H1 (cell line): ENCODE results near the gene FKRP. TPM values are rescaled to one million over a fixed set of nuclear protein-coding genes. Genes with fewer than 3 reads are reported as not detected.

Experiments
- GTF2F1 ChIP-seq: IDR thresholded peaks from 2 replicates; pipeline ENCODE4 v1.6.1; 2012; ENCODE audit warnings: low read depth, low read length, improper control_type of control experiment, borderline replicate concordance
- SP4 ChIP-seq: IDR thresholded peaks from 2 replicates; pipeline ENCODE4 v1.6.1; 2012; ENCODE audit warnings: low read length, inconsistent platforms
- polyA plus RNA-seq, 7 experiments: library from polyadenylated mRNA; depleted of rRNA in 3 of 7; stranded (reverse) in 5 of 7; unstranded in 2 of 7; fragments of >200 nt in 5 of 7; fragments of 200-250 nt in 2 of 7; gene quantifications; 1 replicate in 5 of 7; 2 replicates in 1 of 7; 4 replicates in 1 of 7; pipeline versions ENCODE4 v1.2.1 to v1.2.3, GENCODE V29; 2011 to 2013; ENCODE audit warnings: missing spikeins in 2 of 7, mixed read lengths in 2 of 7
- total RNA-seq: library from RNA; stranded (reverse); fragmentation: NEBNext Ultra II Directional; extraction: Animal tissue kit (Norgen Biotek cat#: 25700); gene quantifications from 2 replicates; pipeline ENCODE4 v1.2.1, GENCODE V29; 2021
- TF ChIP-seq, protein P1 (sequence below): IDR thresholded peaks from 2 replicates; pipeline ENCODE4 v1.6.1; 2012; ENCODE audit warnings: inconsistent platforms

Gene FKRP
- total and polyA plus RNA-seq, 2 of the 8 experiments (the other 6 are each of a cell fraction or from before 2014, with no cell fraction given): 17.1 to 24.4 TPM

DNA sequence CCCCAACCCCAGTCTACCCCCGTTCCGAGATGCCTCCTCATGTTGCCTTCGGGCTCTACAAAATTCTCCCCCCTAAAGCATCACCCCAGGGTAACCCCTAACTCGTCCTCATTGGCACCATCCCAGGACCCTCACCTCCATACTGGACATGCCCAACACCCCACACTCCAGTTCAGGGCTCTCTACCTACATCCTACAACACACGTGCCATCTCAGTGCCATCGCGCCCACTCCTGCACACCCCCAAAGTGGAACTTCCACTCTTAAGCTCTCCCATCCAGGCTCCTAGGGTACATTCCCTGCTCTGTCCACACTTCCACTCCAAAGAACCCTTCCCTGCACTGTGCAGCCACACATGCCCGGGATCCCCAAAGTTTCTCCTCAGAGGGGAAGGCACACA, 827 bp upstream of the FKRP start (continued):
- TF ChIP-seq, protein P1, sequence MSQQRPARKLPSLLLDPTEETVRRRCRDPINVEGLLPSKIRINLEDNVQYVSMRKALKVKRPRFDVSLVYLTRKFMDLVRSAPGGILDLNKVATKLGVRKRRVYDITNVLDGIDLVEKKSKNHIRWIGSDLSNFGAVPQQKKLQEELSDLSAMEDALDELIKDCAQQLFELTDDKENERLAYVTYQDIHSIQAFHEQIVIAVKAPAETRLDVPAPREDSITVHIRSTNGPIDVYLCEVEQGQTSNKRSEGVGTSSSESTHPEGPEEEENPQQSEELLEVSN: no peak
- TF ChIP-seq GTF2F1: no peak
- no peak for TF ChIP-seq SP4
